ENCODE results near the gene DYRK3. TPM values are rescaled to one million over a fixed set of nuclear protein-coding genes. Genes with fewer than 3 reads are reported as not detected.

DYRK3 gene
- total and polyA plus RNA-seq, 2 of the 13 experiments (the other 11 are each of a cell fraction or from before 2014, with no cell fraction given) = 0.48 to 2.8 TPM

- peak; percentile 64 for TF ChIP-seq ZNF687 (CRISPR knock-in tag; IDR thresholded peaks at IDR 0.05)
- no peak for TF ChIP-seq ZNF792 (CRISPR knock-in tag; IDR thresholded peaks at IDR 0.05)
- TF ChIP-seq ZGPAT (CRISPR knock-in tag; IDR thresholded peaks at IDR 0.05) = no peak
- 0 out of 2 replicates have a peak, but pooled peaks have one; percentile 17 for TF ChIP-seq JUN (CRISPR knock-in tag; IDR thresholded peaks at IDR 0.05)
- no peak for TF ChIP-seq ZNF10 (CRISPR knock-in tag; IDR thresholded peaks at IDR 0.05; ENCODE audit: borderline replicate concordance, low read depth)
- TF ChIP-seq ZNF883 (CRISPR knock-in tag; IDR thresholded peaks at IDR 0.05; ENCODE audit: not compliant biosample characterization) = no peak
- TF ChIP-seq TAF15 (IDR thresholded peaks at IDR 0.05; ENCODE audit: low read depth, low read length, poor library complexity, severe bottlenecking) = peak; percentile 49
- TF ChIP-seq KAT2B (IDR thresholded peaks at IDR 0.05; ENCODE audit: borderline replicate concordance, low read depth, low read length) = no peak
- no peak for TF ChIP-seq NR2F2 (IDR thresholded peaks at IDR 0.05; ENCODE audit: borderline replicate concordance, low read depth)
- no peak for TF ChIP-seq KLF13 (CRISPR knock-in tag; IDR thresholded peaks at IDR 0.05)
- no peak for TF ChIP-seq NCOA1 (CRISPR knock-in tag; IDR thresholded peaks at IDR 0.05)
- peak; percentile 88 for TF ChIP-seq CHD2 (IDR thresholded peaks at IDR 0.05; ENCODE audit: low read depth, low read length)
- no peak for TF ChIP-seq ZNF562 (CRISPR knock-in tag; IDR thresholded peaks at IDR 0.05; ENCODE audit: borderline replicate concordance)
- no peak for TF ChIP-seq CENPBD1 (CRISPR knock-in tag; IDR thresholded peaks at IDR 0.05; ENCODE audit: borderline replicate concordance, low read depth)
- TF ChIP-seq PLRG1 (conservative IDR thresholded peaks at IDR 0.05) = no peak
- TF ChIP-seq ZBTB44 (CRISPR knock-in tag; IDR thresholded peaks at IDR 0.05) = no peak
- TF ChIP-seq MBD4 (IDR thresholded peaks at IDR 0.05; ENCODE audit: borderline replicate concordance, low read length) = no peak
- TF ChIP-seq PAXIP1 (CRISPR knock-in tag; conservative IDR thresholded peaks at IDR 0.05) = no peak
- no peak for TF ChIP-seq ZNF121 (CRISPR knock-in tag; IDR thresholded peaks at IDR 0.05)
Measured at GRCh38 chr1:206685769-206686477, 50.6 kb downstream of the DYRK3 start (continued).
